ENCODE results near the gene RETREG3. TPM values are rescaled to one million over a fixed set of nuclear protein-coding genes. Genes with fewer than 3 reads are reported as not detected.

Gene RETREG3
- polyA plus RNA-seq, 1 of the 3 experiments (the other 2 are of a cell fraction): 13.3 TPM

- CTCF ChIA-PET: no interaction called here
- WGBS (ENCODE audit: low lambda C conversion rate): 65% methylated on average over 3 of the region's 3 CpGs
Observed at GRCh38 chr17:42629411-42630009, 20.3 kb upstream of the RETREG3 start.

More at GRCh38 chr17:42629411-42630009, 20.3 kb upstream of the RETREG3 start:
- no peaks in the 10 kb centered on the region for H3K36me3 ChIP-seq (replicated peaks in 1 of 2; ENCODE audit: control insufficient read depth in 1 of 2, insufficient read depth in 2 of 2, low read length in 1 of 2)
- H3K9me2 ChIP-seq: no peaks in the 10 kb centered on the region
- no peak overlapping the region for H2AFZ ChIP-seq (ENCODE audit: low read depth)
- no peaks in the 10 kb centered on the region for H3K27me3 ChIP-seq (ENCODE audit: insufficient read depth)
- H3K9ac ChIP-seq: no peak overlapping the region
- no peak overlapping the region for H3K4me2 ChIP-seq
- POLR2A ChIA-PET: interaction anchor here (0.6 kb wide), 1 partner anchor 51 kb away, joined by 8 read pairs; no protein-coding TSS in a partner anchor
- no peak overlapping the region for H3K27ac ChIP-seq (ENCODE audit: low read depth in 2 of 2, low read length in 1 of 2)
- H3K79me2 ChIP-seq (ENCODE audit: insufficient read depth): no peaks in the 10 kb centered on the region
- no peaks in the 10 kb centered on the region for H3K4me1 ChIP-seq (ENCODE audit: control insufficient read depth in 1 of 2, insufficient read depth in 2 of 2, low read depth in 1 of 2, low read length in 1 of 2)
- peaks cover 4% of the 10 kb centered on the region for H3F3A ChIP-seq (replicated peaks; ENCODE audit: insufficient read depth)
- H3K9me3 ChIP-seq: no peaks in the 10 kb centered on the region
- TF ChIP-seq FOXJ3 (CRISPR knock-in tag; IDR thresholded peaks at IDR 0.05) (no peak), FOSL2 (IDR thresholded peaks at IDR 0.05; ENCODE audit: borderline replicate concordance, low read depth) (no peak), FOXM1 (IDR thresholded peaks at IDR 0.05; ENCODE audit: low read depth) (no peak), NFIC (IDR thresholded peaks at IDR 0.05; ENCODE audit: borderline replicate concordance) (no peak), POLR2AphosphoS5 (IDR thresholded peaks at IDR 0.05; ENCODE audit: low read depth, low read length) (no peak), ELF1 (IDR thresholded peaks at IDR 0.05) (no peak), GABPA (IDR thresholded peaks at IDR 0.05; ENCODE audit: low read depth) (no peak), ZBTB33 (IDR thresholded peaks at IDR 0.05; ENCODE audit: borderline replicate concordance, low read depth) (no peak), NRF1 (IDR thresholded peaks at IDR 0.05; ENCODE audit: low read depth, low read length) (no peak), REST (IDR thresholded peaks at IDR 0.05; ENCODE audit: low read depth, low read length) (no peak), IRF3 (IDR thresholded peaks at IDR 0.05; ENCODE audit: low read depth, low read length) (no peak), YY1 (IDR thresholded peaks at IDR 0.05; ENCODE audit: low read depth) (no peak), USF1 (IDR thresholded peaks at IDR 0.05; ENCODE audit: borderline replicate concordance, low read depth) (no peak), TCF12 (IDR thresholded peaks at IDR 0.05) (no peak), GATA2 (CRISPR knock-in tag; IDR thresholded peaks at IDR 0.05) (no peak), USF2 (IDR thresholded peaks at IDR 0.05; ENCODE audit: borderline replicate concordance, low read depth, low read length) (no peak)
- no peaks in the 10 kb centered on the region for H4K20me1 ChIP-seq (ENCODE audit: insufficient read depth)
- no peak for DNase-seq
- no peak overlapping the region for H3K4me3 ChIP-seq (ENCODE audit: low read depth in 2 of 2, low read length in 1 of 2)
